Measurements from ENCODE around the gene GPR50. TPM values are rescaled to one million over a fixed set of nuclear protein-coding genes. Genes with fewer than 3 reads are reported as not detected.
A peak's percentile ranks its signal among the peaks of the same experiment; 100 is the strongest.

GPR50 gene
- total RNA-seq = not detected

DNA sequence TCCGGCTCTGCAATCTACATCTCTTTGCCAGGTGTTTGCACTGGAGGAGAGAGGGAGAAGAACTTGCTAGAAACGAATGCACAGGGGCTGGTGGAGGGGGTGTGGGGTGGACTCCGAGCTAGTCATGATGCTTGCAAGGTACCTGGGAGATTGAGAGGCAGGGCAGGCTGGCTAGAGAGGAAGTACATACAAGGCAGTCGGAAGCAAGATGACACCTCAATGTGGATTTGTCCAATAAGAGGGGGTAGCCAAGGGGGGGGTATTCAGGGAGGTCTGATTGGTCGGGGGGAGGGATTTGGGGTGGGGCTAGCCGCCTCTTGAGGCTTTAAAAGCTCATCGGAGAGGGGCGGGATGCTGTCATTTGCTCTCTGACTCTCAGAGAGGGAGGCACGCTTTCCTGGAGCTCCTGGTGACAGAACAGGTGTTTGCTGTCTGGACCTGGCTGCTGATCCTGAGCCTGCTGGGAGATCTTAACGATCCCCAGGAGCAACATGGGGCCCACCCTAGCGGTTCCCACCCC lies at the start of gene GPR50:
TSS of gene GPR50 (plus strand) at position 354 of the 520 bp plus-strand sequence. CDS start at position 492, 138 bp downstream.
- Mint-ChIP-seq H3K36me3 (peaks cover 0 to 5% of the 10 kb centered on the region in 2 donors), H3K9me3 (no peaks in the 10 kb centered on the region), H3K27ac (no peak within 1 kb of the TSS)
- no peak for DNase-seq (ENCODE audit: low spot score in 2 of 2)
- no peak for ATAC-seq

DNA sequence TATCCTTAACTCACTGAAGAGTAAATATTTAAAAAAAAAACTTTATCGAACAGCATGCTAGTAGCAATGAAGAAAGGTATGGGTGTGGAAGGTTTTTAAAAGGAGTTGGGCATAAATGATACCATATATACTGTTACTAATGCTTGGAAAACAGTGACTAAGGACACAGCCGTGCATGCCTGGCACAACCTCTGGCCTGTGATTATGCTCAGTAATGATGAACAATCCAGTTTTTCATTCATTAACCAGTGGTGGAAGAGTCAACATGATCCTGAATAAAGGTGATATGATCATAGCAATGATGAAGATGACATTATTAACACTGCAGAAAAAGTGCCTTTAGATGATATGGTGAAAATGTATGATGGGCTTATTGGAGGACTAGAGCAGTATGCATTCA lies 43.9 kb upstream of the GPR50 start:
- no peak overlapping the region for H3K27ac Mint-ChIP-seq
- DNase-seq (ENCODE audit: low spot score in 2 of 2) = no peak
- no peaks in the 10 kb centered on the region for H3K9me3 Mint-ChIP-seq
- no peak for ATAC-seq
- H3K36me3 Mint-ChIP-seq = no peaks in the 10 kb centered on the region

DNA sequence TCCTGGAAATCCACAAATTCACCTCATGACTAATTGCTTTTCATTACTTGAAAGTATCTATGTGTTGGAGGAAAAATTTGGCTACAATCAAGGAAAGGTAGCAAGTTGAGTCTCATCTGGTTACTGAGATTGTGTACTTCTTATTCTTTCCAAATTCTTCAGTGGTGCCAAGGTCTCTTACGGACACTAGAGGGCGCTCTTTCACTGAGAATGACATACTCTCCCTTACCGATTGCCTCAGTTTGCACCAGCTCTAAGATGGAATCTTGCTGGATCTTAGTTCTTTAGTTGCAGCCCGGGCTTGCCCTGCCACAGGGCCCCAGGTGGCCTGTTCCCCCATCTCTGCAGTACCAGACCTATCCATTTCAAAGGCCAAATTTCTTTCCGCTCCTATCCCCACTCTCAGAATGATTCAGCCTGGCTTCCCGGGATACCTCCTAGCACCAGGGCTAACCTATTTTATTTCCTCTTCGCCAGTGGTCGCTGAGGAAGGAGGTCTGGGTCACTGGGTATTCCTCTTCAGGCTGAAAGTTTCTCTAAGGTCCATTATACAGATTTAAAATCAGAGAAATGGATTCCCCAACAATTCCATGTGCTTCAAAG lies 24.6 kb upstream of the GPR50 start:
- no peak overlapping the region for H3K27ac Mint-ChIP-seq
- no peaks in the 10 kb centered on the region for H3K36me3 Mint-ChIP-seq
- H3K9me3 Mint-ChIP-seq = no peaks in the 10 kb centered on the region
- ATAC-seq (peak; percentile 31 to 71), DNase-seq (ENCODE audit: low spot score in 2 of 2) (peak in 1 of 2 donors; percentile 10)

DNA sequence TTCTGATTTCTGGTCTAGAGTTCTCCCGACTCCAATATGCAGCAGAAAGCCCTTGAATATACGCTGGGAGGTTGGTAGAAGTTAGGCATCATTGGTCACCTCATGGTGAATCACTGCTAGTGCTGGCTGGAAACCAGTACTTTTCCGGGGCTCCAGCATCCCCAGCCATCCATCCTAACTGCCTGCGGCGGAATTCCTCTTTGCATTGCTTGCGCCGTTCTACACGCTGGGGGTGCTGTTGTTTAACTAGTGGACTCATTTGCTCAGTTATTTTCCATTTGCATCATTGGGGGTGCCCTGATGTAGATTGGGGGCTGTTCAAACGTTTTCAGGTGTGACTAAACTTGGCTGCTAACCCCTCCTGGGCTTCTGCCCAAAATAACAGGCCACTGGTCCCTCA lies 23.3 kb upstream of the GPR50 start:
- ATAC-seq (no peak), DNase-seq (ENCODE audit: low spot score in 2 of 2) (no peak)
- H3K36me3 Mint-ChIP-seq = no peaks in the 10 kb centered on the region
- H3K27ac Mint-ChIP-seq = no peak overlapping the region
- H3K9me3 Mint-ChIP-seq = no peaks in the 10 kb centered on the region

DNA sequence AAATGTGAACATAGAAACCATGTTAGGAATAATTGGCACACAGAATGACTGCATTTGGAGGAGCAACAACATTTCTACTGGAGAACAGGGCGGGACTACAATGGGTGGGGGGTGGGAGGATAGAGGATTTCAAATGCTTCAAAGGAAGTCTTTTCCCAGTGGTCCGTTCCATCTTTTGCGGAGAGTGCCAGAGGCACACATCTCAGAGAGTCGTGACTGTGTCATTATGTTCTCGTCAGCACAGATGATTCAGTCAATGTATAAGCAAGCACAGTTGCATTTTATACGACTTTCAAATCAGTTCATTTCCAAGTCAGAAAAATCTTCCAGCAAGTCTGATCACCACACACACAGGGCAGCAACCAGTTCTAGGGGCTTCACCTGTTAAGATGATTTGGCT lies 22.7 kb upstream of the GPR50 start:
- no peaks in the 10 kb centered on the region for H3K36me3 Mint-ChIP-seq
- ATAC-seq = no peak
- DNase-seq (ENCODE audit: low spot score in 2 of 2) = no peak
- H3K9me3 Mint-ChIP-seq = no peaks in the 10 kb centered on the region
- H3K27ac Mint-ChIP-seq = no peak overlapping the region

DNA sequence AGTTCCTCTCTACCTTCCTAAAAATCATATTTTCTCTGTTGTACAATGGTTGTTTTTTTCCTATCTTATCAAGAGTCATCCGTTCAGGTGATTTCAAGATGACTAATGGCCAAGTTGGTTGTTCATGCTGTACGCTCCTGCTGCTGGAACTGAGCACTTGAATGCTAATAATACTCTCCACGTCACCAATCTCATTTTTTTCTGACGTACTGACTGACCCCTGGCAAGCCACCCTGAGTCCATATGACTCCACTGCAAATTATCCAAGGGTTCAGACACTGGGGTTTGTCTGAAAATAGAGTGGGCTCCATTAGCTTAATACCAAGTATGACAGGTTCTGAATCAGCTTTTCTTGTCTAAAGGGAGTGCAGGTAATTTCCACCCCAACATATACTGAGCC lies 21.1 kb upstream of the GPR50 start:
- no peaks in the 10 kb centered on the region for H3K9me3 Mint-ChIP-seq
- no peaks in the 10 kb centered on the region for H3K36me3 Mint-ChIP-seq
- ATAC-seq (no peak), DNase-seq (ENCODE audit: low spot score in 2 of 2) (no peak)
- H3K27ac Mint-ChIP-seq = no peak overlapping the region

DNA sequence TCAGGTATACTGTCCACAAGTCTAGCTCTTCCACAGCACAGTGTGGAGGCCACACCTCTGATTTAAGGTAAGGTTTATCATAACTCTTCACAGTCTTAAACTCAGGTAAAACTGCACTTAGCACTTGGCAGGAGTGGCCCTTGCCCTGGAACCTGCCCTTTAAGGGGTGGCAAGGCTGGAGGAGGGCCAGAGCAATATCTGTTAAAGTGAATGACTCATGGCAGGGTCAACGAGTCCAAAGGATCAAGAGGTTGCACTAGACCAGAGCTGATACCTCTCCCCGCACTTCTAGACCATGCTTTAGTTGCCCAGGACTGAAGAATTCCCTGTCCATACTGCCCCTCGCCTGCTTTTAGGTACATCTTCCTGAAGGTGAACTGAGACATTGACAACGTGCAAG lies 14.7 kb upstream of the GPR50 start:
- no peak for ATAC-seq
- Mint-ChIP-seq H3K27ac (no peak overlapping the region), H3K9me3 (no peaks in the 10 kb centered on the region), H3K36me3 (no peaks in the 10 kb centered on the region)
- DNase-seq (ENCODE audit: low spot score in 2 of 2) = no peak

DNA sequence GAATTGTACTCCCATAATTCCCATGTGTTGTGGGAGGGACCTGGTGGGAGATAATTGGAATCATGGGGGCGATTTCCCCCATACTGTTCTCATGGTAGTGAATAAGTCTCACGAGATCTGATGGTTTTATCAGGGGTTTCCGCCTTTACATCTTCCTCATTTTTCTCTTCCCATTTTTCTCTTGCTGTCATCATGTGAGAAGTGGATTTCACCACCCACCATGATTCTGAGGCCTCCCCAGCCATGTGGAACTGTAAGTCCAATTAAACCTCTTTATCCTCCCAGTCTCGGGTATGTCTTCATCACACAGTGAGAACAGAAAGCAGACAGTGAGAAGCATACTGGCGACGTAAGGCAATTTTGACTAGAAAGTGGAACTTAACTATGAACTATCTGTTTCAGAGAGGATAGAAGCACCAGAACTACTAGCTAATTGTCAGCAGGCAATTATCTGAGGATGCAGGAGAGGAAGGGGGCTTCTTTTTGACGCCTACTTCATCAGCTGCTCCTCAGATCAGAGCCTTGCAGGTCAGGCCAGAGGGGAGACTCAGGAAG lies 8.5 kb upstream of the GPR50 start:
- DNase-seq (ENCODE audit: low spot score in 2 of 2) (no peak), ATAC-seq (no peak)
- H3K27ac Mint-ChIP-seq = no peak overlapping the region
- H3K36me3 Mint-ChIP-seq = no peaks in the 10 kb centered on the region
- H3K9me3 Mint-ChIP-seq = no peaks in the 10 kb centered on the region

DNA sequence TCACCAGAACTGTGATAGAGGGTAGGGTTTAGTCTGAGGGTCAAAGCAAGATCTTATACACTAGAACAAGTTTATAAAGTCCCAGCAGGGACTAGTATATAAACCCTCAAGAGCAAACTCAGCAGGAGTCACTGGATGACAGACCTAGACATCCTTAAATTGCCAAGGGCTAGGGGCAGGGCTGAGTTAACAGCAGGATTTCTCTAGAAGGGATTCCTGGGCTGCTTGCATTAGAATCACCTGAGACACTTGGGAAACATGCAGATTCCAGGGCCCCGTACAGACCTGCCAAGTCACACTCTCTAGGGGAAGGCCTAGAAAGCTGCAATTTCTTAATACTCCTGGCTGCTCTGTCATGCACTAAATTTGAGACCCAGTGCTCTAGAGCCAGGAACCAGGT lies 6.6 kb upstream of the GPR50 start:
- H3K9me3 Mint-ChIP-seq = no peaks in the 10 kb centered on the region
- no peak for ATAC-seq
- H3K36me3 Mint-ChIP-seq = no peaks in the 10 kb centered on the region
- no peak overlapping the region for H3K27ac Mint-ChIP-seq
- no peak for DNase-seq (ENCODE audit: low spot score in 2 of 2)

DNA sequence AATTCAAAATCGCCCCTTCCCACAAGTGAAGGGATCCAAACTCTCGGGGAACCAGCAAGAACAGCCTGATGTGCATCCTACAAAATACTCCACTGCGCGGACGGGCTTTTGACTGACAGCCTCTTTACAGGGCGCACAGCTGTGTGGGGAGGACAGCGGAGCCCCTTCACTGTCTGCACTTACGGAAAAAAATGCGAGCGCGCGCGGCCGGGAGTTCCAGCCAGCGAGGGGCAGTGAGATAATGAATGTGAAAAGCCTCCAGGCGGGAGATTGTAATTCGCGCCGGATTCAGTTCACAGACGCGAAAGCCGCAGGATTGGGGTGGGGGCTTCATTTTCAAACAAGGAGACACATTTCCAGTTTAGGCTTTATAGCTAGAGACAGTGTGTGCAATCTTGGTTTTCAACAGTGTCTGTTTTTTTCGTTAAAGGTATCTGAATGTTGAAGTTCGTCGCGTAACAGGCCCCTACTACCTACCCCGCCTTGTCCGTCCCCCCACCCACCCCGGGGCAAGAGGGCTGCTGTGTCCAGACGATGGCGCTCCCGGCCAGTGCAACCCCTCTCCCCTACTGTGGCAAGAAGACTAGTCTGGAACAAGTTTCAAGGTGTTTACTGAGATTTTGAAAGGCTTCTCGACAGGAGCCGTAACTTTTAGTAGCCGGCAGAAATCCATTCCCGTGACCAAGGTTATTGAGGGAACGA lies 1.7 kb upstream of the GPR50 start:
- DNase-seq (ENCODE audit: low spot score in 2 of 2) (no peak), ATAC-seq (no peak)
- Mint-ChIP-seq H3K27ac (no peak overlapping the region), H3K9me3 (no peaks in the 10 kb centered on the region), H3K36me3 (no peaks in the 10 kb centered on the region)

DNA sequence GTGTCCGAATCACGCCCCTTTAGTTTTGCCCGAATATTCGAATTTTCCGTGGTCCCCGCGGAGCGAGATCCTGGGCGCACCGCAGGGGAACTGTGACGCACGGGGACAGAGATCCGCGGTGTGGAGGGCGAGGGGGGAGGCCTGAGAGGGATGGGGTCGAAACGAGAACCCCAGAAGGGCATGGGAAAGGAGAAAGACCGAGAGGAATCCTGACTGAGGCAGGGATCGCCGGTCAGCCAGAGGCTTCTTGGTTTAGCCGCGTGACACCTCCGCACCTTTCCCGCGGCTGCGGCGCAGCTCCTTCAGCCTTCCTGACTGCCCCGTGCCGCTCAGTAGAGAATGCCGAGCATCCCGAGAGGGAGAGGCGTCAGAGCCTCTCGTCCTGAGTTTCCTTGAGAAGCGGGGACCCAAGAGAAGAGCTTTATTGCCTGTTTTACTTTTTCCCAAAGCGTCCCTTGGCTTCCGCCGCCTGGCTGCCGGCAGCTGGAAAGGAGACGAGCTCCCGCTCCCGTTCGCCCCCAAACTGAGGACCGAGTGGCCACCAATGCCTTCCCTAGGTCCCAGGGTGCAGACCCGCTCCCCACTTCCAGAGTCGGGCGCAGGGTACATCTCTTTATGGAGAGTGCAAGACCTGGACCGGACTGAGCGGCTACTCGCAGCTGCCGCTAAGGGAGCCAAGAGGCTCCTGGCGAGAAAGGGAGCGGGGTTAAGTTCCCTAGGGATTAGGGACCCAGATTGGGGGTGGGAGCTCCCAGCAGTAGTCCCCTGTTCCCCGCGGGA lies 911 bp upstream of the GPR50 start:
- ATAC-seq (no peak), DNase-seq (ENCODE audit: low spot score in 2 of 2) (no peak)
- H3K27ac Mint-ChIP-seq = no peak overlapping the region
- no peaks in the 10 kb centered on the region for H3K9me3 Mint-ChIP-seq
- H3K36me3 Mint-ChIP-seq = peaks cover 0 to 5% of the 10 kb centered on the region in 2 donors

DNA sequence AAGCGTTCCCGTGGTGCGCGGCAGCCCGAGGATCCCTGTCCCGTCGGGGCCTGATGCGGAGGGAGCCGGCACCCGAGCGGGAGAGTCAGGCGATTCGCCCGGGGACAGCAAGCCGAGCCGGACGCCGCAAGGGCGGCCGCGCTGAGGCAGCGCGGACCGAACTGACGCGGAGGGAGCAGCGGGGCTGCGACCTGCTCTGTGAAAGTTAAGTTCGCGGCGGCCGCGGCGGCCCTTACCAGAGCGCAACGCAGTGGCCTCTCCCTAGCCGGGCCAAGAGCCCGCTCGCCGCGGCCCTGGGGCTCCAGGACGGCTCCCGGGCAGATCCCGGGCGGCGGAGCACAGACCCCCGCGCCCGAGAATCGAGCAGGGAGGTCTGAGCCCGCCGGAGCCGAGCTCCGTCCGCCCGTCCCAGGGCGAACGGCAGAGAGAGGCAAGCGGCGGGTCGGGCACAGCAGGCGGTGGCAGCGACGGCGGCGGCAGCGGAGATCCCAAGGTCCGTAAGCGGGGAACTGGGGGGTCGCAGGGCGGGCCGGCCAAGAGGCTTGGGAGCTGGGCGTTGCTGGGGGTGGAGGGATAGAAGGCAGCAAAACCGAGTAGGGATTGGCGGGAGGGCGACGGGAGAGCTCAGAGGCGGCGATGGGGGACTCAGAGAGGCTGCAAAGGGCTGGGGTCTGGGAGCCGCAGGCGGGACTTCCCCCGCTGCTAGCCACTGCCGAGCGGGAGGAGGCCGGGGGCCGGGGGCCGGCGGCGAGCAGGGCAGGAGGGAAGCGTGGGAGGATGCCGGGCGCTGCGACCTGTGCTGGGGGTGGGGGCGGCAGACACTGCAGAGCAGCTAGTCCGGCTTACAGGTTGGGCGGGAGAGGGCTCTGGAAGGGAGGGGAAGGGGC lies 1.0 kb downstream of the GPR50 start:
- DNase-seq (ENCODE audit: low spot score in 2 of 2) (no peak), ATAC-seq (peak in 1 of 2 donors; percentile 30)
- Mint-ChIP-seq H3K9me3 (no peaks in the 10 kb centered on the region), H3K36me3 (peaks cover 0 to 5% of the 10 kb centered on the region in 2 donors), H3K27ac (no peak overlapping the region)

DNA sequence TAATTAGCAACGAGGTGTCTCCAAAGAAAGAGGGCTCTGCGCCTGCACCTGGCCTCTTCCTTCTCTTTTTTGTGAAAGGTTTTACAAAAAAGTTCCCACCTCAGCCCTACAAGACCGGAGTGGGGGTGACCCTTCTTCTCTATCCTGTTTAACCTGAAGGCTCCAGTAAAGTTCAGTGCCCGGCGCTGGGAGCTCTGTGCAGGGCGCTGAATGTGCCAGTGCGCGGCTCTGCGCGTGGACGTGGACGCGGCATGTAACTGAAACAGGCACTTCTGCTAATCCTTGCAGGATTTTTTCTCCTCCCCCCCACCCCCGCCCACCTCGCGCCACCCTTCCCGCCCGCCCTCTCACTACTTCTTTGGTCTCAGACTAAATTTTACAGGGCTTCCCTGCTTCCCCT lies 2.4 kb downstream of the GPR50 start:
- no peak for ATAC-seq
- Mint-ChIP-seq H3K9me3 (no peaks in the 10 kb centered on the region), H3K36me3 (peaks cover 0 to 5% of the 10 kb centered on the region in 2 donors), H3K27ac (no peak overlapping the region)
- no peak for DNase-seq (ENCODE audit: low spot score in 2 of 2)

DNA sequence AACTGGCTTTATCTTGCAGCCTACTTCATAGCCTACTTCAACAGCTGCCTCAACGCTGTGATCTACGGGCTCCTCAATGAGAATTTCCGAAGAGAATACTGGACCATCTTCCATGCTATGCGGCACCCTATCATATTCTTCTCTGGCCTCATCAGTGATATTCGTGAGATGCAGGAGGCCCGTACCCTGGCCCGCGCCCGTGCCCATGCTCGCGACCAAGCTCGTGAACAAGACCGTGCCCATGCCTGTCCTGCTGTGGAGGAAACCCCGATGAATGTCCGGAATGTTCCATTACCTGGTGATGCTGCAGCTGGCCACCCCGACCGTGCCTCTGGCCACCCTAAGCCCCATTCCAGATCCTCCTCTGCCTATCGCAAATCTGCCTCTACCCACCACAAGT lies 4.0 kb downstream of the GPR50 start:
- no peak for DNase-seq (ENCODE audit: low spot score in 2 of 2)
- H3K27ac Mint-ChIP-seq = no peak overlapping the region
- H3K36me3 Mint-ChIP-seq = peaks cover 0 to 5% of the 10 kb centered on the region in 2 donors
- no peaks in the 10 kb centered on the region for H3K9me3 Mint-ChIP-seq
- no peak for ATAC-seq

DNA sequence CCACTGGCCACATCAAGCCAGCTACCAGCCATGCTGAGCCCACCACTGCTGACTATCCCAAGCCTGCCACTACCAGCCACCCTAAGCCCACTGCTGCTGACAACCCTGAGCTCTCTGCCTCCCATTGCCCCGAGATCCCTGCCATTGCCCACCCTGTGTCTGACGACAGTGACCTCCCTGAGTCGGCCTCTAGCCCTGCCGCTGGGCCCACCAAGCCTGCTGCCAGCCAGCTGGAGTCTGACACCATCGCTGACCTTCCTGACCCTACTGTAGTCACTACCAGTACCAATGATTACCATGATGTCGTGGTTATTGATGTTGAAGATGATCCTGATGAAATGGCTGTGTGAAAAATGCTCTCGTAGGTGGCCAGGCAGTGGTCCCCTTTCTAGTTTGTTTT lies 4.7 kb downstream of the GPR50 start:
- no peaks in the 10 kb centered on the region for H3K9me3 Mint-ChIP-seq
- no peak for DNase-seq (ENCODE audit: low spot score in 2 of 2)
- peaks cover 0 to 5% of the 10 kb centered on the region in 2 donors for H3K36me3 Mint-ChIP-seq
- no peak for ATAC-seq
- H3K27ac Mint-ChIP-seq = no peak overlapping the region

DNA sequence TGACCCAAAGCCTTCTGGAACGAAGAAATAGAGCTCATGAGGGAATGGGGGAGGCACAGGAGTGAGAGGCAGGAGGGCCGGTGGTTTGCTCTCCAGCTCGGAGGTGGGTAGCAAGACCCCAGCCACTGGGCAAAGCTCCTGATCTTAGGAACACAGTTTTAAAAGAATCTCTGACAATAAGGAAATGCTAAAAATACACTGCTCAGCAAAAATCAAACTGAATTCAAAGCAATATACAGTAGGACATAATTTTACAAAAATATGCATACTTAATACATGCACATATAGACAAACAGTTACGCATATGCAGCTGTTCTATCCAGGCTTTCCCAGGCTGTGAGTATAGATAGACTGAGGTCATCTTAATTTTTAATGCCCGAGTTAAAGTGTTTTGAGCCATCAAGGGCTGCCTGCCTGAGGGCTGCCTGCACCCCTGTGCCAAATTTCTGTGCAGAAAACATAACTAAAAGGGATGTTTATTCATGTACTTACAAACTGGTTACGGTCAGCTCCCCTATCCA lies 6.9 kb downstream of the GPR50 start:
- Mint-ChIP-seq H3K27ac (no peak overlapping the region), H3K9me3 (no peaks in the 10 kb centered on the region), H3K36me3 (peaks cover 0 to 5% of the 10 kb centered on the region in 2 donors)
- no peak for DNase-seq (ENCODE audit: low spot score in 2 of 2)
- no peak for ATAC-seq
